Upper lobe of left lung (tissue), 6 donors: ENCODE measurements around the gene C17orf107. TPM values are rescaled to one million over a fixed set of nuclear protein-coding genes. Genes with fewer than 3 reads are reported as not detected.

Source experiments
- ATAC-seq, 2 donors: fragments of 200-7000 bp; cut with Tn5 transposase; one replicate each; pipeline ENCODE4 v1.9.1; 2022; ENCODE audit warnings: mild to moderate bottlenecking in 2 of 2, moderate library complexity in 2 of 2; ENCODE audit not compliant: low FRiP score in 2 of 2
- DNase-seq, 2 donors: peaks; one replicate each; pipeline ENCODE4 v3.0.0-alpha.2; 2019 to 2020
- H3K27ac ChIP-seq, 4 donors: fragments of 200-600 bp; sonication (generic); one replicate each; pipeline ENCODE4 v1.5.1; 2016 to 2019
- H3K27me3 ChIP-seq, 4 donors: fragments of 200-600 bp; sonication (generic); one replicate each; pipeline ENCODE4 v1.5.1; 2017 to 2019
- H3K36me3 ChIP-seq, 4 donors: fragments of 200-600 bp; sonication (generic); one replicate each; pipeline ENCODE4 v1.5.1; 2016 to 2019
- H3K4me1 ChIP-seq, 4 donors: fragments of 200-600 bp; sonication (generic); one replicate each; pipeline ENCODE4 v1.5.1; 2018 to 2019
- H3K4me3 ChIP-seq, 4 donors: fragments of 200-600 bp; sonication (generic); one replicate each; pipeline ENCODE4 v1.5.1; 2017 to 2019; ENCODE audit warnings: mild to moderate bottlenecking in 2 of 4, moderate library complexity in 1 of 4
- H3K9me3 ChIP-seq, 4 donors: fragments of 200-600 bp; sonication (generic); one replicate each; pipeline ENCODE4 v1.5.1; 2018 to 2019
- CTCF ChIP-seq, 6 experiments: fragments of 450-650 bp in 4 of 6; fragments of 200-600 bp in 2 of 6; sonication (generic) in 2 of 6; IDR thresholded peaks; one replicate each; pipeline ENCODE4 v1.5.1; 2016 to 2019; ENCODE audit warnings: antibody characterized with exemption in 6 of 6
- EP300 ChIP-seq, 4 donors: sonication (generic); formaldehyde crosslinking; IDR thresholded peaks; one replicate each; pipeline ENCODE4 v1.5.1; 2017; ENCODE audit warnings: antibody characterized with exemption in 4 of 4, control low read depth in 2 of 4
- POLR2A ChIP-seq, 4 donors: fragments of 450-650 bp; IDR thresholded peaks; one replicate each; pipeline ENCODE4 v1.5.1; 2016 to 2017; ENCODE audit warnings: antibody characterized with exemption in 4 of 4, mild to moderate bottlenecking in 2 of 4
- POLR2AphosphoS5 ChIP-seq, 2 donors: sonication (generic); formaldehyde crosslinking; IDR thresholded peaks; one replicate each; pipeline ENCODE4 v1.5.1; 2017; ENCODE audit warnings: antibody characterized with exemption in 2 of 2
- WGBS, 2 donors: methylation state at CpG; one replicate each; pipeline ENCODE4 v1.1.5; 2017 to 2018; 5-methylcytosine and 5-hydroxymethylcytosine counted together
- total RNA-seq, 6 donors: library from RNA; depleted of rRNA in 4 of 6; stranded (reverse); fragments of >200 nt in 4 of 6; gene quantifications; one replicate each; pipeline versions ENCODE4 v1.1.0 to v1.2.1, GENCODE V29; 2016 to 2021
- donor health status: DM: no; HTN: no; CAD: no; lungs with moderate emphysema.
- donor health status: DM: no; HTN: yes; CAD: no; lungs with severe emphysema.

C17orf107 gene
- total RNA-seq, 6 donors from 2014 or later = 2.6 to 6.3 (median 3.4) TPM

GRCh38 chr17:4881761-4882555, 17.4 kb upstream of the C17orf107 start:
- Histone ChIP-seq H3K27ac (peak overlapping the region in 2 of 4 donors; percentile 31 to 35), H3K4me1 (peaks cover 0 to 3% (median 0%) of the 10 kb centered on the region in 4 donors), H3K27me3 (no peaks in the 10 kb centered on the region), H3K9me3 (no peaks in the 10 kb centered on the region), H3K36me3 (peaks cover 13 to 66% (median 50%) of the 10 kb centered on the region in 4 donors), H3K4me3 (no peak overlapping the region)
- TF ChIP-seq EP300 (IDR thresholded peaks at IDR 0.05) = no peak
- TF ChIP-seq CTCF (IDR thresholded peaks at IDR 0.05) = peak; percentile 72 to 82 (median 80)
- 36 to 39% methylated on average over 8 to 9 of the region's 9 CpGs for WGBS, 2 donors
- peak in 1 of 2 donors; percentile 84 for DNase-seq
- peak; percentile 62 to 80 for ATAC-seq

GRCh38 chr17:4884489-4884888, 14.8 kb upstream of the C17orf107 start:
- H3K4me3 ChIP-seq = no peak overlapping the region
- H3K27me3 ChIP-seq = no peaks in the 10 kb centered on the region
- peaks cover 13 to 73% (median 54%) of the 10 kb centered on the region in 4 donors for H3K36me3 ChIP-seq
- H3K9me3 ChIP-seq = no peaks in the 10 kb centered on the region
- no peak overlapping the region for H3K27ac ChIP-seq
- H3K4me1 ChIP-seq = peaks cover 0 to 3% (median 0%) of the 10 kb centered on the region in 4 donors
- no peak for DNase-seq
- WGBS, 2 donors = 100% methylated on average over 4 of the region's 4 CpGs
- no peak for ATAC-seq
- TF ChIP-seq CTCF (IDR thresholded peaks at IDR 0.05) (no peak), POLR2A (IDR thresholded peaks at IDR 0.05) (no peak), EP300 (IDR thresholded peaks at IDR 0.05) (no peak), POLR2AphosphoS5 (IDR thresholded peaks at IDR 0.05) (no peak)

- no peaks in the 10 kb centered on the region for H3K9me3 ChIP-seq
- no peaks in the 10 kb centered on the region for H3K27me3 ChIP-seq
- peaks cover 0 to 2% (median 0%) of the 10 kb centered on the region in 4 donors for H3K4me1 ChIP-seq
- TF ChIP-seq POLR2A (IDR thresholded peaks at IDR 0.05) = no peak
- no peak for TF ChIP-seq CTCF (IDR thresholded peaks at IDR 0.05)
- TF ChIP-seq POLR2AphosphoS5 (IDR thresholded peaks at IDR 0.05) = no peak
- no peak for TF ChIP-seq EP300 (IDR thresholded peaks at IDR 0.05)
- no peak overlapping the region for H3K27ac ChIP-seq
- WGBS, 2 donors = 96 to 99% methylated on average over 11 of the region's 12 CpGs
- DNase-seq (no peak), ATAC-seq (no peak)
- peaks cover 24 to 80% (median 69%) of the 10 kb centered on the region in 4 donors for H3K36me3 ChIP-seq
- H3K4me3 ChIP-seq = no peak overlapping the region
Measured at GRCh38 chr17:4886830-4887229, 12.5 kb upstream of the C17orf107 start.

GRCh38 chr17:4887581-4887980, 11.8 kb upstream of the C17orf107 start:
- Histone ChIP-seq H3K27ac (no peak overlapping the region), H3K9me3 (no peaks in the 10 kb centered on the region), H3K4me3 (no peak overlapping the region), H3K27me3 (no peaks in the 10 kb centered on the region), H3K36me3 (peaks cover 27 to 83% (median 76%) of the 10 kb centered on the region in 4 donors), H3K4me1 (no peaks in the 10 kb centered on the region)
- DNase-seq (peak in 1 of 2 donors; percentile 76), ATAC-seq (no peak)
- TF ChIP-seq POLR2AphosphoS5 (IDR thresholded peaks at IDR 0.05) (no peak), POLR2A (IDR thresholded peaks at IDR 0.05) (no peak), CTCF (IDR thresholded peaks at IDR 0.05) (no peak), EP300 (IDR thresholded peaks at IDR 0.05) (no peak)
- WGBS, 2 donors = 94 to 95% methylated on average over 15 to 18 of the region's 18 CpGs
